Fibroblast of gingiva (primary cell): ENCODE data around the gene ABCG5.

Experiments
- DNase-seq: peaks from one replicate; pipeline ENCODE4 v3.0.0-alpha.2; 2011; ENCODE audit warnings: low read depth

ABCG5 gene

DNA sequence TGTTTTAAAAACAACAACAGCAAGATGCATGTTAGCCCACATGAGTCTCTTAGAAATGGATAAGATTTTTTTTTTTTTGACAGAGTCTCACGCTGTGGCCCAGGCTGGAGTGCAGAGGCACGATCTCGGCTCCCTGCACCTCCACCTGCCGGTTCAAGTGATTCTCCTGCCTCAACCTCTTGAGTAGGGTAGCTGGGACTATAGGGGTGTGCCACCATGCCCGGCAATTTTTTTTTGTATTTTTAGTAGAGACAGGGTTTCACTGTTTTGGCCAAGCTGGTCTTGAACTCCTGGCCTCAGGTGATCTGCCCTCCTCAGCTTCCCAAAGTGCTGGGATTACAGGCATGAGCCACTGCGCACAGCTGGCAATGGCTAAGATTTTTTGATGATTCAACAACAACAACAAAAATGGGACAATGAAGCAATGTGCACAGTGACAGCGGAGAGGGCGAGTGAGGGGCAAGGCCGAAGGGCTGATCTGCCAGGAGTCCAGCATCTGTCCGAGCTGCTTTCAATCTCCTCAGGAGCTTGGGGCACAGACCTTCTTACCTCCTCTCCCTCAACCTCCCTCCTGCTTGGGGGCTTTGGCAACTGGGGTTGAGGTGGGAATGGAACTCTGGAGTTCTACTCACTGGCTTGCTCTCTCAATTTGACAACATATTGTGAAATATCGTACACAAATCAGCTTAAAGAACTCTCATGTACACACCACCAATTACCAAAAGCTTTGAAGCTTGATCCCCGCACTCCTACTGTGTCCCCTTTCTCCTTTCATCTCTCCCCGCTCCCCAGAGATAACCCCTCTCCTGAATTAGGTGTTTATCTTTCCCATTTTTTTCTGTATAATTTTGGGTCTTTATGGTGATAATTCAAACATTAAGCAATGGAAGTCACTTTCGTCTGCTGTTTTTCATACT lies 3.6 kb upstream of the ABCG5 start:
- DNase-seq, result no peak

DNA sequence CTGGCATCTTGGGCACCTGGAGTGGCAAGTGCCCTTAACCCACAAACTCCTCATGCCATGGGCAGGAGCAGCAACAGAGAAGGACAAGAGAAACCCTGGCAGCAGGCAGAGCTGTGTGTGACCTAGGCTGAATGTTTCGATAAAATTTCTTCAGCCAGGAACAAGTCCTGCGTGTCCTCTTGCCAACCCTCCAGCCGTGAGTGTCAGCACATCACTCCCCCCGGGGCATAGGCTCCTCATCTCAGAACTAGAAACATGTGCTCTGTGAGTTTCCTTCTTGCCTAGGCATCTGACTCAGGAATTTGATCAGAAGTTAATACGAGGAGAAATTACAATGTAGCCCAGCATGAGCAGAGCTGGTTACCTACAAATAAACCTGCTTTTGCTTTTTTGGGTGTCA lies 2.3 kb upstream of the ABCG5 start:
- DNase-seq, result peak; percentile 22

DNA sequence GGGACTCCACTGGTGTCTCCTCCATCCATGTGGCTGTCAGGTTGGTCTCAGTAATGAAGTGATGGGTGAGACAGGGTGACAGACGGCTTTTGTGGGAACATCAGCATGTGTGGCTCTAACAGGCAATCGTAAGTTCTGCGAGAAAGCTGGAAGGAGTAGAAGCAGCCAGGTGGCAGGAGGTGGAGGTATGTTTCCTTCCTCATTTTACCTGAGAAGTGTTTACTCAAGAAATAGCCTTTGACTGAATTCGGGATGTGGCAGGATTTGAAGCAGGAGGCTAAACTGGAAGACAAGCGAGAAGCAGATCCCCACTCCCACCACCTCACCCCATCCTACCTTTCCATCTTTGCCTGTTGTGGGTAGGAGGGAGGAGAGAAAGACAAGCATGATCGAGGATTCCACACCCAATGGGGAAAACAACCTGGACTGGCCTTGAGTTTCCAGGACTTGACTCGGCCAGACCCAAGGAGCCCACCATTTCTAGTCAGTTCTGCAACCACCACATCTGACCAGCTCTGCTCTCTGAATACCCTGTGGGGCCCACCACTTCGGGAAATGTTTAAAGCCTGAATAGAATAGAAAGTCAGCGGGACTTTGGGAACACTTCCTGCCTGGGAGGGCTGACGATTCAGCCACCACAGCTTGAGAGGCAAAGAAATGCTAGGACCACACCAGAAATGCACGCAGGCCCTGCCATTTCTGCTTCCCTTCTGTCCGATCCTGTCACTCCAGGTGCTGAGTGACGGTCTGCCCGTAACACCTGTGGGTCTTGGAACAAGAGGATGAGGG lies 1.3 kb upstream of the ABCG5 start:
- DNase-seq, result no peak

DNA sequence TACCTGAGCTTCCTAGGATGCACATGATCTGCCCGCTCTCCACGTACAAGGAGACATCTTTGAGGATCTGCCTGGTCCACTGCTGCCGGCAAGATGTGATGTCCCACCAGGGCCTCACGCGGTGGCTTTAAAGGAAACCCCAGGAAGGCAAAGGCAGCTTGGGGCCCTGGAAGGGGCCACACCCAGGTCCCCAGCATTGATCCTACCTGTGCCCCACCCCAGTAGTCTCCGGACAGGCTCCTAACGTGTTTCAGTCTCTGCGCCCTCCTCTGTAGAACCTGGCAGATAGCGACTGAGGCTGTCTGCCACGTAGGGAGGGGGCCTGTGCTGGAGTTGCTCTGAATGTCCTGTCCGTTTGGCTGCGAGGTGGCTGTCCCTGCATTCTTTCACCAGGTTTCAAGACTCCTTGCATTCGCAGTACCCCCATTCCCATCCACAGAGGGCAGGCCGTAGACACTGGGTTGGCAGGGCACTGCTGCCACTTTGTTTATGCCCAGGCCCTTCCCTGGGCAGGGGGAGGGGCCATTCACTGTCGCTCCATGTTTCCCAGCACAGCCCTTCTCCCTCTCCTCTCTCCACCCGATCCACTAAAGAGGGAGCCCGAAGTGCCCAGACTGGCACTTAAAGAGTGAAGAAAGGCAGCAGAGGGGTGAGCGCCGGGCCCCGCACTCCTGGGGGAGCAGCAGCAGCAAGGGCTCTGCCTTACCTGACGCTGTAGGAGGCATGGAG lies 644 bp downstream of the ABCG5 start:
- DNase-seq, result no peak

DNA sequence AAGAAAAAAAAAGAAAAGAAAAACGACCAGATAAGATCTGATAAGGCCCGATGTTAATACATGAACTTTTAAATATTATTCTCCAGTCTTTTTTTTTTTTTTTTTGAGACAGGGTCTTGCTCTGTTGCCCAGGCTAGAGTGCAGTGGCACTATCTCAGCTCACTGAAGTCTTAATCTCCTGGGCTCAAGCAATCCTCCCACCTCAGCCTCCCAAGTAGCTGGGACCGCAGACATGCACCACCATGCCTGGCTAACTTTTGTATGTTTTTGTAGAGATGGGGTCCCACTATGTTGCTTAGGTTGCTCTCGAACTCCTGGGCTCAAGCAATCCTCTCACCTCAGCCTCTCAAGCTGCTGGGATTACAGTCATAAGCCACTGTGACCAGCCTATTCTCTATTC lies 1.6 kb downstream of the ABCG5 start:
- no peak for DNase-seq

DNA sequence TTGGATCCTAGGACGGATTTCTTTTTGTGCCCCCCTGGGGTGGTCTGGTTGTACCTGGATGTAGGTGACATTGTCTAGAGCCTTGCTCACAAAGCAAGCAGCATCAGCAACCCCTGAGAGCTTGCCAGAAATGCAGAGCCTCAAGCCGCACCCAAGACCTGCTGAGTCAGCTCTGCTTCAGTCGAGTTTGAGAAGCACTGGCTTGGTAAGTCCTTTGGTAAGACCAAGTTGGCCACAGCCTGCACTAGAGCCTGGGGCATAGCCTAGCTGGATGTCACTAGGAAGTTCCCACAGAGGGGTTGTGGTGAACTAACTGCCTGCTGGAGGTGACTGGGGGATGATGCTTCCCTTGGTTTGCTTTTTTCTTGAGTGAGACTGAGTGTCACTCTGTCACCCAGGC lies 6.2 kb downstream of the ABCG5 start:
- DNase-seq, result no peak

DNA sequence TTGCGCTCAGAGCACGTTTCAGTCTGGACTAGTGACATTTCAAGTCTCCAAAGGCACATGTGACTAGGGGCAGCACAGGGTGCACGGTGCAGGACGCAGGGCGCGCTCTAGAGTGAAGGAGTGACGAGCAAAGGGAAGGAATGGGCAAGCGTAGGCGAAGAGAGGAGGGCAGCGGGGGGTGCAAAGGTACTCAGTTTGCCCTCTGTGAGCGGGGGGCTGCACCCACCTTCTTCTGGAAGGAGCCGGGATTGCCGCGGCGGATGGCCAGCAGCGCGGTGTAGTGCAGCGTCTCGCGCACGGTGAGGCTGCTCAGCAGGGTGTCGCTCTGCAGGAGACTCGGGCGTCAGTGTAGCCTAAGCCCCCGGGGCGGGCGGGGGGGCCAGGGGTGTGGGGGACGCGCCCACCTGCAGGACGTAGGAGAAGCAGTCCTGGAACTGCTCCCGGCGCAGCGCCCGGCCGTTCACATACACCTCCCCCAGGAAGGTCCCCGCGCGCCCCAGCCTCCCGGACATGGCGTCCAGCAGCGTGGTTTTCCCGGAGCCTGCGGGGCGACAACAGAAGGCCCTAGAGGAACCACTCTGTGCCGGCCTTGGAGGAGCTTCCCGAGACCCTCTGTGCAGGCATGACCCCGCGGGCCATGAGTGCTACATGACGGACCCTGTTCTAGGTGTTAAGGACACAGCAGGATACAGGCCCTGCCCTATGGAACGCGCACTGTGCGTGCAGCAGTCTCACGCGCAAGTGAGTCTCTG lies 6.9 kb downstream of the ABCG5 start:
- DNase-seq, result no peak

DNA sequence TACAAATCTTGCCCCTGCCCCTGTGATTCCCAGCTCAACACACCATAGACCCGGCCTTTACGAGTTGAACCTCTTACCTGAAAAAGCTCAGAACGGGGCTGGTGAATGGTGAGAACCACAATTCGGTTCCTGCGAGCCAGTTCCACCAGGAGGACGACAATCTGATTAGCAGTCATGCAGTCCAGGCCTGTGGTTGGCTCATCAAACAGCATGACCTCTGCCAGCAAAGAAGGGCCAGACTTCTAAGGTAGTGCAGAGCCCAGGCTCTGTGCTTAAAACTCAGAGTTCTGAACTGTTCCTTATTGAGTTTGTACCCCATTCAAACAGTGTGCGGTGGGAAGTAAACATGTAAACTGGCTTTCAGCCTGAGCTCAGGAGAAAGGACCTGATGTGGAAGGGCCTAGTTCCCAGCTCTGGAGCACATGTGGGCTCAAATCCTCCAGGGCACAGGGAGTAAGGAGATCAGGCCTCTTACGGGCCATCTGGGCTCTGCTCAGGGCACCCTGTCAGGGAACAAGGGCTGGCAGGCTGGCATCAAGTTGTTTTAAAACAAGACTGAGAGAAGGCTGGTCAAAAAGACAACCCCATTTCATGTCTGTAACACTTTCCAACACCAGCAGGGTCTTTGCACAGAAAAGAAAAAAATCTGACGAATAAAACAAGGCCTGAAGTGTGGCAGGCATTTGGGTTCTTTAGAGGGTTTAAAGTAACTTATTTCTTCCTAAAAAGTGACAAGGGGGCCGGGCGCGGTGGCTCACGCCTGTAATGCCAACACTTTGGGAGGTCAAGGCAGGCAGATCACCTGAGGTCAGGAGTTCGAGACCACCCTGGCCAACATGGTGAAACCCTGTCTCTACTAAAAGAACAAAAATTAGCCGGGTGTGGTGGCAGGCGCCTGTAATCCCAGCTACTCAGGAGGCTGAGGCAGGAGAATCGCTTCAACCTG lies 12.1 kb downstream of the ABCG5 start:
- no peak for DNase-seq

DNA sequence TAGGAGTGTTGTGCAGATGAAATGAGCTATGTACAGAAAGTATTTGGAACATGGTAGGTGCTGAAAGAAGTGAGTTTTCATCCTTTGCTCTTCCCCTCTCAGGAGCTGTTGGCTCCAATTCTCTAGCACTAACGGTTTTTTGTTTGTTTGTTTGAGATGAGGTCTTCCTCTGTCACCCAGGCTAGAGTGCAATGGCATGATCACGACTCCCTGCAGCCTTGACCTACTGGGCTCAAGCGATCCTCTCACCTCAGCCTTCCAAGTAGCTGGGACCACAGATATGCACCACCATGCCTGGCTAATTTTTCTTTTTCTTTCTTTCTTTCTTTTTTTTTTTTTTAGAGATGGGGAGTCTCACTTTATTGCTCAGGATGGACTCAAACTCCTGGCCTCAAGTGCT lies 12.8 kb downstream of the ABCG5 start:
- DNase-seq, result no peak

DNA sequence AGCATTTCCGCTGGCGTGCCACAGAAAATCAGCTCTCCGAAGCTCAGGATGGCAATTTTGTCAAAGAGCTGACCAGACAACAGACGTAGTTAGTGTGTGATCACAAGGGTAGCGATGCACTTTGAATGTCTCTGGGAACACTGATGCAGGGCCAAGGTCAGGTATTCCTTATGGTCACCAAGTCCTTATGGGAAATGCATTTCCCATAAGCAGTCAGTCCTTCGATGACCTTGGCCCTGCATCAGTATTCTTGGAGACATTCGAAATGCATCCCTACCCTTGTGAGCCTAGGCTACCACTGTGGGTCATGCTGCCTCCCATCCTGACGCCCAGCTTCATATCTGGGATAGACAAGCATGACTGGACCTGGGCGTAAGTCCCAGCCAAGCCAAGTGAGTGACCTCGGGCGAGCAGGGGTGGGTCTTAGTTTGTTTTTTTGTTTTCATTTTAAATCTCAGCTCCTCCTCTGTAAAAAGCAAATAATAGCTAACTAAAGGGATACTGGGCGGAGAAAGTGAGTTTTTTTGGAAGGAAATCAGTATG lies 13.6 kb downstream of the ABCG5 start:
- DNase-seq, result no peak

DNA sequence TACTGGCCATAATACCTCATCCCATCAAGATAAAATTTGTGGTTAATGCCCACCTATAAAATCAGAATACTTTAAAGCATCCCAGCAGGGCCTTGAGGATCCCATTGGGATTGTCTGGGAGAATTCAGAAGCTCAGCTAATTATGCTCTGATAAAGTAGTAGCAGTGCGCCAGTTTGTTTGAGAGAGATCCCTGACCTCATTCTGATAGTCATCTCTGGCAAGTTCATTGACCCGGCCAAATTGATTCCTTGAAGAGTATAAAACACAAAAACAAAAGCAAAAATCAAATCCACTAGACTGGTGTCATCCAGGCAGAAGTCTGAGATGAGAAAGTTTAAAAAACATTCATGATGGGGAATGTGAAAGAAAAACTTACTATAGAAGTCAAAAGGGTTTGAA lies 14.1 kb downstream of the ABCG5 start:
- DNase-seq, result no peak

DNA sequence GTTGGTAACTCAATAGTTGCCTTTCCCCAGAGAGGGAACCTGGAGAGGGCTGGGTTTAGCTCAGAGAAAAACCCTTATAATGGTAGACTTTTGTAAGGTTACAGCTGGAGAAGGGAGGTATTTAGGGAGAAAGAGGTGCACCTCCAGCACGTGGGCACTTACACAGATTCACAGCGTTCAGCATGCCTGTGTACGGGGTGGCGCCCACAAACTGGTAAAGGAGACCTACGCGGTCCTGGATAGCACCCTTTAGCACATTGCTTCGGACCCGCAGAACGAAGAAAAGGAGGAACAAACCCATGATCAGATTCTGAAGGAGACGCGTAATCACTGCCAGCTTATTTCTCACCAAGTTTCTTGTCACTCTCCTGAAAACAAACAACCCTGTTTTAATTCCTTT lies 14.9 kb downstream of the ABCG5 start:
- no peak for DNase-seq

DNA sequence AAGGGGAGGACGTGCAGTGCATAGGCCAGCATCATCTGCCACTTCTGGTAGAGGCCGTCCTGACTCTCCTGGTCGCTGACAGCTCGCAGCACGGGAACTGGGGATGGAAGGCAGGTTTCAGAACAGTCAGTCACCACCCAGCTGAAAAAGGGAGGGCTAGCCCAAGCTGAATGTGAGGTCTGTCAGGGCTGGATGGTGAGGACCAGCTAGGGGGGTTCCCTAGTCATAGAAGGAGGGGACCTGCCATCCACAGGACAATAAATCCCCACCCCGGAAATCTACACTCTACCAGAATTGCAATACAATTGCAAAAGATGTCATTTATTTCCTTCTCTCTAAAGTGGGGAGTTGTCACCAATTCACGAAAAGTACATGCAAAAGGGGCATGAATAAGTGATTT lies 15.8 kb downstream of the ABCG5 start:
- DNase-seq, result no peak

DNA sequence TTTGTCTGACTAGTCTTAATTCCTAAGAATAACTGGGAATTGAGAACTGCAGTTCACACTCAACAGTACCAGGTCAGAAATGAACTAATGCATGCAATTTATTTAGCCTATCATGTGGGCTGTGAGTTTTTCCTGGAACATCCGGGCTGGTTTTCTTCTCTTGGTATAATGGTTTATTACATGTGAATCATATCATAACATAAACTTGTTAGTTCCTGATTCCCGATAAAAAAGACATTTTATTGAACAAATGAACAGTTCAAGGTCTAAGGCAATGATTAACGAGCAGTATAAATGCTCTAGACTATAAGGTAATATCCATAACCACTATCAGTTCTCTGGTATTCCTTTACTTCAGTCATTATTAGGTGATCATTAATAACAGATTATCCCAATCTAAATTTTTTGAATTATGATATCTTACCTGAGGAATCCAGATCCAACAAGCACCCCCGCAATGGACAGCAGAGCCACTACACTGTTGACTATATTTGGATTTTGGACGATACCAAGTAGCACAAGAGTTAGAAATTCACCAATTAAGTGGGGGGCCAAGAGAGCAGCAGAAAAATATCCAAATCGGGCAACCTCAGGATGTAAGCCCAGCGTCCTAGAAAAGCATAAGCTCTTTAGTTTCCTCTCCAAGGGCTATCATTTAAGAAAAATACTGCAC lies 19.0 kb downstream of the ABCG5 start:
- DNase-seq, result no peak

DNA sequence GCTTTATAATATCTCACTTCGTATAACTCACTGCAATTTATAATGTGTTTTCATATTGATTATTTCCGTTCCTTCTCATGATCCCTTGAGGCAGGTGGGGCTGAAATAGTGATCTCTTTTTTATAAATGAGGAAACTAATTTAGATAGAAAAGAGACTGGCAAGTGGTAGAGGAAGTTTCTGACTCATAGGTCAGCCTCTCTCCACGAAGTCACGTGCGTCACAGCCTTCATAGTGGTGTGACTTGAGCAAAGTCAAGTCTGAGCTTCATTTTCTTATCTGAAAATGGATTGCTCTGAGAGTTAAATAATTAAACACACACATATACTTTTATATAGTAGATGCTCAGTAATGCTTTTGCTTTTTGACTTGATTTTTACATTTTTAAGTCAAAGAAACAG lies 19.9 kb downstream of the ABCG5 start:
- peak; percentile 9 for DNase-seq

DNA sequence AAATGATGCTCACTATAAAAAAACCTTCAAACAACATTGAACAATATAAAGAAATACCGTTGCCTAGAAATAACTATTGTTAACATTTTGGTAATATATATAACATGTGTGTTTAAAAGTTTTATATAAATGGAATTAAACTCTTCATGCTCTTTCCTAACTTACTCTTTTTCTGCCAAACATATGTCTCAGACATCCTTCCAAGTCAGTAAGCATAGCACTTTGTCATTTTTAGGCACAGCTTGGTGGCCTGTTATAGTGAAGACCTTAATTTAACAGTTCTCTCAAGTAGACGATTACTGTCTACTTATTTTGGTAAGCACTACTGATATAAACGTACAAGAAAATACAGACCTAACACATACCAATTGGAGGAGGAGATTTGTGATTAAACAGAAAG lies 23.9 kb downstream of the ABCG5 start:
- no peak for DNase-seq

DNA sequence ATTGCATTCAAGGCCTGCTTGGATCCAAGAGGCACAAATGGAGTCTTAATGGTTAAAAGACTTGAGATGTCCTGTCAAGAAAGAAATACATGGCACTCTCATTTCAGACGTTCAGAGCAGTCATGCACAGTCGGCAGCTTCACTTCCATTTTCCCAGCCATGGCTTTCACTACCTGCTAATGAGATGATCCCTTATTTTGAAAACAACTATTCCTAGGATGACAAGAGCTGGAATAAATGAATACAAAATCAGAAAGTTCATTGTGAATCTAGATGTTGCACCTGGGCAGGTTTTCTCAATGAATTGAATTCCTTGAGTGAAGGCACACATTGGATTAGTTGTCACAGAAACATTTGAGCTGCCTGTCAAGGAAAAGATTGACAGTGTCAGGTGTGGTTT lies 25.7 kb downstream of the ABCG5 start:
- no peak for DNase-seq

DNA sequence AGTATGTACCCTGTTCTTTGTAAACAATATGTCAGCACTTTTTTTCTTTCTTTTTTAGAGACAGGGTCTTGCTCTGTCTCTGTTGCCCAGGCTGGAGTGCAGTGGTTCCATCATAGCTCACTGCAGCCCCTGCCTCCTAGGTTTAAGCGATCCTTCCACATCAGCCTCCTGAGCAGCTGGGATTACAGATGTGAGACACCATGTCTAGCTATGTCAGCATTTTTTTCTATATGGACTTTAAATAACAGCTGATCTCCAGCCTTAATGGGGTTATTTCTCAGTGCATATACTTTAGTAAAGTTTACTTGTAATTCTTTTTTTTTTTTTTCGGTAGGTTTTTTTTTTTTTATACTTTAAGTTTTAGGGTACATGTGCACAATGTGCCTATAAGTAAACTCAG lies 26.6 kb downstream of the ABCG5 start:
- DNase-seq, result no peak

DNA sequence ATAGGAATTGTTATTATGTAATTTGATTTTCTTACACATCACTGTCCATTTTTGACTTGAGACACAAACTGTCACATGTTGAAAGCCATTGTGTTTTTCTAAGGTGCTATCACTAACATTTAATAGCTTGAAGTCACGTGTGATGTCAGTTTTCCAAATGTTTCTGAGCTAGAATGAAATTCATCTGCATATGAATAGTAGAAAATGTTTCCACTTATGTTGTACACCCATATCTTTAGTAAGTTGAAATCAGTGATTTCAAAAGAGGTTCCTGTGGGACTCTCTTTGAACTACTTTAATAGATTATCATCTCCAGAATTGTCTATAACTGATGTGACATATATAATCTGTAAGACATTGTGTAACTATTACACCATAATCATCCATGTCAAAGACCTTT lies 27.8 kb downstream of the ABCG5 start:
- DNase-seq, result no peak

DNA sequence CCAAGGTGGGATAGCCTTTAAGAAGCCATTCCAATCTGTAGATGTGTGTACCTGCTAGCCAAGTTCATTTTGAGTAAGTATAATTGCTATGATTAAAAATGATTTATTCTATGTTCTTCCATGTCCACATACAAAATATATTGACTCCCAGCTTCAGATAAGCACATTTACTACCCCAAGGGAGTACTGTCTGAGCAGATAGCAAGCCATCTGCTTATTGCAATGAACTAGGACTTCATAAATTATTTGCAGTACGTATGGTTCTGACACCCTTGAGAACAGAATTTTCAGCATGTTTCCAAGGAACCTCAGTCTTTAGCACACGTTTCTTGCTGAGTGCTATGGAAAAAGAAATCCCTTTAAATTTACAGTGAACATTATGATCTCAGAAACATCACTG lies 28.2 kb downstream of the ABCG5 start:
- DNase-seq, result no peak
